Measurements from ENCODE around the gene IL6R.

GRCh38 chr1:154423988-154424326, 18.8 kb downstream of the IL6R start:
- TF ChIP-seq OSR1 (CRISPR knock-in tag; IDR thresholded peaks at IDR 0.05) (no peak), TOX (CRISPR knock-in tag; IDR thresholded peaks at IDR 0.05; ENCODE audit: borderline replicate concordance) (no peak), ARNTL (CRISPR knock-in tag; IDR thresholded peaks at IDR 0.05; ENCODE audit: borderline replicate concordance, low read depth) (no peak)

Data from SK-N-SH treated with all-trans-retinoic acid at 6 μM for 48 hours (cell line).